Raji (cell line): ENCODE data around the gene DUSP2.
A peak's percentile ranks its signal among the peaks of the same experiment; 100 is the strongest.

ENCODE experiments used
- POLR2A ChIP-seq: IDR thresholded peaks from 2 replicates; pipeline ENCODE4 v1.6.1; 2011; ENCODE audit warnings: low read depth, low read length, control low read depth; ENCODE audit not compliant: insufficient read depth

The DUSP2 gene

DNA sequence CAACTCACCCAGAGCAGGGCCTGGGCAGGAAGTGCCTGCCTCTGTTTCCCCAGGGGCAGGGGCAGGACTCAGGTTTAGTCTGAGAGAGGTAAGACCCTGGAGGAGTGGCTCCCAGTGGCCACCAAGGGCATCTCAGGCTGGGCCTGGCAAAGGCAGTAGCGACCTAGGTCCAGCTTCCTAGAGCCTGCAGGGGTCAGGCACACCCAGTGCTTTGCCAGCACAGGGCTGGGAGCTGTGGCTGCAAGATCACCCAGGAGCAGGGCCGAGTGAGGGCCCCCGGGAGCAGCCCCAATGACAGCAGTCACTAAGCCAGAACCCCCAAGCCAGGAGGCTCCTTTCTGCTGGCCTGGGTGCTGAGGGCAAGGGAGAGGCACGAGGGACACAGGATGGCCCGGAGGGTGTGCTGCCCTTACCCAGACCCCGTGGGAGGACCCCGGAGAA is 8.8 kb upstream of the DUSP2 start:
- TF ChIP-seq POLR2A, result no peak

GRCh38 chr2:96153291-96153713 is 8.1 kb upstream of the DUSP2 start:
- no peak for TF ChIP-seq POLR2A

DNA sequence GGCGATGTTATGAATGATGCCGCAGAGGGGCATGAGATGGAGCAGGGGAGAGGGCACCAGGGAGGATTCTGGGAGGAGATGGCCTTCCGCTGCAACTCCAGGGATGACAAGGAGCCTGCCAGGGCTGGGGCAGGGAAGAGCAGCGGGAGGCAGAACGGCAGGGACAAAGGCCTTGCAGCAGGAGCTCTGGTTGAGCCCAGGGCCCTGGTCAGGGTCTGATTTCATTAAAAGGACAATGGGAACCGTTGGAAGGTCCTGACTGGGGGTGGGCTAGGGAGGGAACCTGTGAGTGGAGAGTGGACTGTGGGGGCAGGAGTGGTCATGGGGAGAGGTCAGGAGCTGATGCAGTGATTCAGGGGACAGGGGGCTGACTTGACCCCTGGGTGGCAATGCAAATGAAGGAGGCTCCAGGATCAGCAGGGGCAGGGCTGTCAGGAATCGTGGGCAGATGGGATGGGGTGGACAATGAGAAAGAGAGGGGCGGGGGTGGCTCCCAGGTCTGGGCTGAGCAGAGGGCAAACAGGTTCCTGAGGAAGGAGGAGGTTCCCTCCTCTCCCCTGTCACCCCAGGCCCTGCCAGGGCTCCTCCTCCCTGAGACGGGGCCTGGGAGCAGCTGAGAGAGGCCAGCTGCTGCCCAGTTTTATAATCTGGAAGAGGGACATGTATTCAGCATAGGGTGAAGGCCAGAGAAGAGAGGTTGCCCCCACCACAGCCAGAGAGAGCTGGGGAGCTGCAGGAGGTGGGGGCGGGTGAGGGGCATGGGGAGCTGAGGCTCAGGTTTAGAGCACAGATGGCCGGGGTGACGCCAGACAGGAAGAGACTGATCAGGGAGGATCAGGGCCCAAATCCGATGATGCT is 7.3 kb upstream of the DUSP2 start:
- TF ChIP-seq POLR2A, result no peak

- TF ChIP-seq POLR2A, result no peak
Observed at GRCh38 chr2:96151595-96152303, 6.5 kb upstream of the DUSP2 start.

DNA sequence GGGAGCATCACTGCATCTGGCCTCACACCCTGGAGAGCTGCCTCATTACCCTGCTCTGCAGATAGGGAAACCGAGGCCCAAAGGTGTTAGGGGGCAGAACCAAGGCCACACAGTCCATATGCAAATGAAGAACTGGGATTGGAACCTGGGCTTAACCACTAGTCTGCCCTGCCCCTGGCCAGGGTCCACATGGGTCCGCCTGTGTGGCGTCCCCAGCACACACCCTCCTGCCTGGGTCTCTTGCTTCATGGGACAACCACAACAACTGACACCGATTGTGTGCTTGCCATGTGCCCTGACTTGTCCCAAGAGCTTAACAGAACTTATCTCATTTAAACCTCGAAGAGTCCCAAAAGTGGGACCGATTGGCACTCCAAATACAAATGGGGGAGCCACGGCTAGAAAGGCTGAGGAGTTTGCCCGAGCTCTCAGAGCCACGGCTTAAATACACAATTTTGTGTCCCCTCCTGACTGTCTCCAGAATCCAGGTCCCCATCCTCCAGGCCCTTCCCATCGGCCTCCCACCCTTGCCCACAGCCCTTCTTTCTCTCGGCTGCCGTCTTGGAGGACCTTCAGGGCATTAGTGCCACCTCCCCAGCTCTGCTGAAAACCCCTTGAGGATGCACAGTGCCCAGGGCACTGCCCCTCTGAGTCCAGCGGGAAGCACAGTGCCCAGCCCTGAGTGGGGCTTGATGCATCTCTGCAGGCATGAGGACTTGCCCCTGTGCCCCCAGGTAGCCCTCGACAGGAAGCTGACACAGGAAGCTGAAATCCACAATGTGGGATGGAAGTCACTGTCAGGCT is 5.8 kb upstream of the DUSP2 start:
- TF ChIP-seq POLR2A, result no peak

GRCh38 chr2:96150007-96150640 is 4.9 kb upstream of the DUSP2 start:
- no peak for TF ChIP-seq POLR2A

- peak; percentile 90 for TF ChIP-seq POLR2A
Observed at GRCh38 chr2:96148410-96149217, 3.4 kb upstream of the DUSP2 start.

GRCh38 chr2:96147593-96148201 is 2.5 kb upstream of the DUSP2 start:
- TF ChIP-seq POLR2A, result no peak

DNA sequence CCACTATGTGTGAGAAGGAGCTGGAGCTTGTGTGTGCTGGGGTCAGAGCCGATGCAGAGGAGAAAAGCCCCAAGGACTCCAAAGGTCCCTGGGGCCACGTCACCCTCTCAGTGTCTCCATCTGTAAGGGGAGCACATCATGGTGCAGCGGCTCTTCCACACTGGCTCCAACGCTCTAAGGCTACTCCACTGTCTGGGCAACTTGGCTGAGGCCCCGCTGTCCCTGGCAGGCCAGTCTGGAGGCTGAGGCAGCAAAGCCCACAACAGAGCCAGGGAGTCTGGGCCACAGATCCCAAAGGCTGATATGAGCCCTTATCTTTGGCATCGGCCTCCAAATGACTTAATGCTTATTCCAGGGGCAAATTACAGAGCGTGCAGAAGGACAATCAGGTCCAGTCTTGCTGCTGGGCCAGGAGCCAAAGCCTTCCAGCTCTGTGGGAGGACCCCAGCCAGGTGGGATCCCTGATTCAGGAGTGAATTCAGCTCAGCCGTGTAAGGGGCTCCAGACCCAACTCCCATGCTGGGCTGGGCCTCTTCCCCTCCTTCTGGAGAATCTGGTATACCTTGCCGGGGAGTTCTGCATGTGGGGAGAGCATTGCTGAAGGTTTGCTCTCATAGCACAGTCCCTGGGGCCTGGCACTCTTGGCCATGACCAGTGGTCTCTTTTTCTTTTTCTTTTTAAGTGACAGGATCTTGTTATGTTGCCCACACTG is 1.8 kb upstream of the DUSP2 start:
- TF ChIP-seq POLR2A, result no peak

GRCh38 chr2:96146153-96146880 is 1.1 kb upstream of the DUSP2 start:
- peak; percentile 62 for TF ChIP-seq POLR2A

GRCh38 chr2:96145848-96146152 is 560 bp upstream of the DUSP2 start:
- no peak for TF ChIP-seq POLR2A

- TF ChIP-seq POLR2A, result no peak
Observed at GRCh38 chr2:96144481-96145035, 682 bp downstream of the DUSP2 start.

DNA sequence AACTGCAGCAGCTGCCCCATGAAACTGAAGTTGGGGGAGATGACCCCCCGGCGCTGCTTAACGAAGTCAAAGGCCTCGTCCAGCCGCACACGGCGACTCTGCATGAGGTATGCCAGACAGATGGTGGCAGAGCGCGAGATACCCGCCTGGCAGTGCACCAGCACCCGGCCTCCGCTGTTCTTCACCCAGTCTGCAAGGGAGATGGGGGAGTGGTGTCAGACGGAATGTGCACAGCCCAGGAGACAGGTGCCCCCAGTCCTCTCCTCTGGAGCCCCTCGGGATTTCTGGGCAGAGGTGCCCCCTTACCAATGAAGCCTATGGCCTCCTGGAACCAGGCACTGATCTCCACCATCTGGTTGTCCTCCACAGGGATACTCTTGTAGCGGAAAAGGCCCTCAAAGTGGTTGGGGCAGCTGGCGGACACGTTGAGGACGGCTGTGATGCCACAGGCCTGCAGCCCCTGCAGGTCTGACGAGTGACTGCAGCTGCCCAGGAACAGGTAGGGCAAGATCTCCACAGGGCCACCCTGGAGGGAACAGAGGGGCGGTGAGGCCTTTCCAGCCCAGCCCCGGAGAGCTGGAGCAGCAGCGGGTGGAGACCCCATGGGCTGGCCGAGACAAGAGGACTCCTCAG is 1.3 kb downstream of the DUSP2 start:
- no peak for TF ChIP-seq POLR2A
